B cell (primary cell): ENCODE data around the gene HOPX. TPM values are rescaled to one million over a fixed set of nuclear protein-coding genes. Genes with fewer than 3 reads are reported as not detected.

Experiments
- ATAC-seq: fragments of 200-7000 bp; cut with Tn5 transposase; one replicate; pipeline ENCODE4 v1.10.0; 2021; ENCODE audit warnings: low read depth, mild to moderate bottlenecking, moderate number of reproducible peaks, moderate library complexity
- CTCF ChIA-PET: fragments of 350-600 bp; sonication (Branson Sonifier 250); formaldehyde crosslinking; loops from one replicate; lab custom pipeline; 2021; ENCODE audit warnings: antibody characterized with exemption, inconsistent platforms; lab: Charles Lee
- POLR2A ChIA-PET: fragments of 350-600 bp; sonication (Branson Sonifier 250); formaldehyde crosslinking; loops from one replicate; lab custom pipeline; 2021; ENCODE audit warnings: antibody characterized with exemption; lab: Charles Lee
- DNase-seq: peaks from one replicate; pipeline ENCODE4 v3.0.0; 2013
- H2AFZ ChIP-seq: 2 replicates; pipeline ENCODE4 v1.6.1; 2012; ENCODE audit warnings: mild to moderate bottlenecking, low read depth, low read length; ENCODE audit not compliant: insufficient read depth, poor library complexity, severe bottlenecking
- H3K27ac ChIP-seq, 2 donors: 1 replicate in 1 of 2; 2 replicates in 1 of 2; pipeline ENCODE4 v1.5.1; 2012 to 2013; ENCODE audit warnings: low read length in 2 of 2, mild to moderate bottlenecking in 2 of 2, moderate library complexity in 1 of 2
- H3K27me3 ChIP-seq, 4 experiments: fragments of 200-600 bp in 1 of 4; sonication (generic) in 1 of 4; replicated peaks in 1 of 4; 1 replicate in 2 of 4; 2 replicates in 2 of 4; pipeline versions ENCODE4 v1.6.1 to v1.7.0; 2013 to 2016; ENCODE audit warnings: low read length in 3 of 4, mild to moderate bottlenecking in 2 of 4, mixed read lengths in 1 of 4, moderate library complexity in 1 of 4; ENCODE audit not compliant: insufficient read depth in 4 of 4, control insufficient read depth in 3 of 4; ENCODE audit errors: control extremely low read depth in 1 of 4
- H3K36me3 ChIP-seq, 2 experiments: replicated peaks in 1 of 2; 1 replicate in 1 of 2; 2 replicates in 1 of 2; pipeline versions ENCODE4 v1.6.1 to v1.7.1; 2013; ENCODE audit warnings: low read length in 1 of 2; ENCODE audit not compliant: insufficient read depth in 2 of 2, control insufficient read depth in 1 of 2; ENCODE audit errors: control extremely low read depth in 1 of 2, extremely low read depth in 1 of 2
- H3K4me1 ChIP-seq, 2 donors: fragments of 200-600 bp in 1 of 2; sonication (generic) in 1 of 2; 1 replicate in 1 of 2; 2 replicates in 1 of 2; pipeline versions ENCODE4 v1.5.1 to v1.6.1; 2013 to 2017; ENCODE audit warnings: low read length in 2 of 2; ENCODE audit not compliant: control insufficient read depth in 2 of 2, insufficient read depth in 2 of 2
- H3K4me2 ChIP-seq: replicated peaks from 2 replicates; pipeline ENCODE3; 2012; ENCODE audit warnings: mild to moderate bottlenecking, low read depth, low read length; ENCODE audit not compliant: poor library complexity, severe bottlenecking
- H3K4me3 ChIP-seq, 5 experiments: fragments of 200-600 bp in 1 of 5; sonication (generic) in 1 of 5; 1 replicate in 3 of 5; 2 replicates in 2 of 5; pipeline versions ENCODE4 v1.5.1 to v1.7.0; 2011 to 2016; ENCODE audit warnings: low read length in 4 of 5, mild to moderate bottlenecking in 4 of 5, low read depth in 2 of 5, control low read depth in 1 of 5, moderate library complexity in 1 of 5; ENCODE audit not compliant: insufficient read depth in 1 of 5; ENCODE audit errors: control extremely low read depth in 1 of 5, extremely low read depth in 1 of 5
- H3K79me2 ChIP-seq: fragments of 200-600 bp; sonication (generic); one replicate; pipeline ENCODE4 v1.6.0; 2016; ENCODE audit warnings: low read length; ENCODE audit not compliant: control insufficient read depth, insufficient read depth
- H3K9ac ChIP-seq: fragments of 200-600 bp; sonication (generic); 2 replicates; pipeline ENCODE4 v1.6.1; 2017; ENCODE audit warnings: mild to moderate bottlenecking, low read length, moderate library complexity
- H3K9me3 ChIP-seq, 3 donors: one replicate each; pipeline versions ENCODE4 v1.6.1 to v1.7.1; 2013; ENCODE audit warnings: low read length in 2 of 3; ENCODE audit not compliant: control insufficient read depth in 2 of 3, insufficient read depth in 1 of 3; ENCODE audit errors: control extremely low read depth in 1 of 3
- H4K20me1 ChIP-seq: 2 replicates; pipeline ENCODE4 v1.6.0; 2012; ENCODE audit warnings: mild to moderate bottlenecking, low read length; ENCODE audit not compliant: insufficient read depth, control insufficient read depth, poor library complexity, severe bottlenecking
- H3K27ac Mint-ChIP-seq: one replicate; pipeline ENCODE4 v1.8.0; 2021; ENCODE audit warnings: mixed read lengths
- H3K27me3 Mint-ChIP-seq: one replicate; pipeline ENCODE4 v1.8.0; 2021; ENCODE audit warnings: mixed read lengths
- H3K4me1 Mint-ChIP-seq: one replicate; pipeline ENCODE4 v1.8.0; 2021; ENCODE audit warnings: mixed read lengths
- H3K4me3 Mint-ChIP-seq: one replicate; pipeline ENCODE4 v1.8.0; 2021; ENCODE audit warnings: mixed read lengths
- H3K9me3 Mint-ChIP-seq: one replicate; pipeline ENCODE4 v1.8.0; 2022; ENCODE audit warnings: mixed read lengths; ENCODE audit not compliant: insufficient read depth
- CTCF ChIP-seq: fragments of 200-600 bp; IDR thresholded peaks from one replicate; pipeline ENCODE4 v1.8.0; 2022; ENCODE audit warnings: antibody characterized with exemption, mild to moderate bottlenecking
- EZH2 ChIP-seq: IDR thresholded peaks from 2 replicates; pipeline ENCODE4 v1.6.1; 2012; ENCODE audit warnings: borderline replicate concordance, low read depth, mild to moderate bottlenecking, moderate library complexity, low read length; ENCODE audit not compliant: insufficient read depth, poor library complexity, severe bottlenecking
- WGBS: methylation state at CpG from one replicate; pipeline ENCODE4 v1.1.5; 2013; ENCODE audit warnings: missing lambda C conversion rate; ENCODE audit not compliant: insufficient coverage; 5-methylcytosine and 5-hydroxymethylcytosine counted together
- intact Hi-C: fragments of 100-400 bp; cut with micrococcal nuclease; formaldehyde crosslinking; loops from one replicate; pipeline ENCODE4 v1.10.0; 2022
- polyA plus RNA-seq: library from polyadenylated mRNA; depleted of rRNA; stranded (reverse); fragments of >200 nt; gene quantifications from 2 replicates; pipeline ENCODE4 v1.2.3, GENCODE V29; 2012
- total RNA-seq, 2 donors: library from RNA; stranded (reverse); fragments of 120-200 nt in 1 of 2; gene quantifications; 1 replicate in 1 of 2; 2 replicates in 1 of 2; pipeline versions ENCODE4 v1.2.3 to v1.2.4, GENCODE V29; 2013 to 2022

HOPX gene
- total and polyA plus RNA-seq, 2 donors (not counting 1 experiment from before 2014, with no cell fraction given) = 7.4 to 29.2 TPM

GRCh38 chr4:56703378-56703777 lies 22.3 kb upstream of the HOPX start:
- Histone ChIP-seq H3K36me3 (no peaks in the 10 kb centered on the region), H3K9ac (no peak overlapping the region), H3K27ac (no peak overlapping the region), H2AFZ (no peak overlapping the region), H3K4me3 (no peak overlapping the region), H3K4me1 (peaks cover 0 to 3% of the 10 kb centered on the region in 2 donors), H3K79me2 (no peaks in the 10 kb centered on the region), H3K9me3 (no peaks in the 10 kb centered on the region), H3K4me2 (no peak overlapping the region), H3K27me3 (no peaks in the 10 kb centered on the region), H4K20me1 (no peaks in the 10 kb centered on the region)
- H3K27ac Mint-ChIP-seq = no peak overlapping the region
- ATAC-seq (no peak), DNase-seq (no peak)
- H3K4me3 Mint-ChIP-seq = no peak overlapping the region
- no peak for TF ChIP-seq EZH2
- no peak for TF ChIP-seq CTCF
- intact Hi-C loops = no loop called here
- H3K27me3 Mint-ChIP-seq = no peaks in the 10 kb centered on the region
- 94% methylated on average over 4 of the region's 5 CpGs for WGBS
- no peaks in the 10 kb centered on the region for H3K9me3 Mint-ChIP-seq
- CTCF ChIA-PET = no interaction called here
- POLR2A ChIA-PET = no interaction called here
- H3K4me1 Mint-ChIP-seq = peaks cover 6% of the 10 kb centered on the region

- TF ChIP-seq EZH2 = no peak
- no peak for TF ChIP-seq CTCF
- H3K9me3 Mint-ChIP-seq = no peaks in the 10 kb centered on the region
- no peak overlapping the region for H3K9ac ChIP-seq
- DNase-seq = no peak
- no peaks in the 10 kb centered on the region for H4K20me1 ChIP-seq
- no peak overlapping the region for H3K27ac Mint-ChIP-seq
- H3K27ac ChIP-seq = no peak overlapping the region
- H3K4me3 ChIP-seq = no peak overlapping the region
- 22% methylated on average over 1 of the region's 2 CpGs for WGBS
- H2AFZ ChIP-seq = no peak overlapping the region
- POLR2A ChIA-PET = no interaction called here
- H3K27me3 Mint-ChIP-seq = no peaks in the 10 kb centered on the region
- intact Hi-C loops = no loop called here
- H3K4me3 Mint-ChIP-seq = no peak overlapping the region
- H3K27me3 ChIP-seq = no peaks in the 10 kb centered on the region
- peaks cover 0 to 4% of the 10 kb centered on the region in 2 donors for H3K4me1 ChIP-seq
- H3K4me1 Mint-ChIP-seq = peaks cover 6% of the 10 kb centered on the region
- no peaks in the 10 kb centered on the region for H3K36me3 ChIP-seq
- no peak for ATAC-seq
- no peaks in the 10 kb centered on the region for H3K79me2 ChIP-seq
- no peaks in the 10 kb centered on the region for H3K9me3 ChIP-seq
- CTCF ChIA-PET = no interaction called here
- no peak overlapping the region for H3K4me2 ChIP-seq
Measured at GRCh38 chr4:56701644-56702043, 20.5 kb upstream of the HOPX start.
